Germinal center (tissue), 1 donor: Measurements from ENCODE around the gene ZMIZ2.
"Not testable (repeated sequence)": the region's sequence is repeated elsewhere in the genome, so short reads cannot be mapped to it uniquely, and the experiment has no call there.

Experiments
- DNase-seq: peaks from one replicate; pipeline ENCODE4 v3.0.0; 2012; ENCODE audit warnings: mixed read lengths, low spot score

Gene ZMIZ2

GRCh38 chr7:44748045-44748947, at the start of gene ZMIZ2:
Gene ZMIZ2, plus strand, starts transcription at chr7:44748847. Its CDS starts 7,403 bp downstream, at chr7:44756250.
- peak; percentile 96 for DNase-seq

GRCh38 chr7:44699598-44699997, 49.0 kb upstream of the ZMIZ2 start:
- not testable (repeated sequence) for DNase-seq

- DNase-seq = no peak
Observed at GRCh38 chr7:44700322-44700721, 48.3 kb upstream of the ZMIZ2 start.

GRCh38 chr7:44703391-44703790, 45.3 kb upstream of the ZMIZ2 start:
- not testable (repeated sequence) for DNase-seq

- DNase-seq = no peak
Observed at GRCh38 chr7:44703921-44704320, 44.7 kb upstream of the ZMIZ2 start.

GRCh38 chr7:44705434-44705833, 43.2 kb upstream of the ZMIZ2 start:
- no peak for DNase-seq

- DNase-seq = no peak
Observed at GRCh38 chr7:44706788-44707557, 41.7 kb upstream of the ZMIZ2 start.

- DNase-seq = no peak
Observed at GRCh38 chr7:44707558-44708230, 41.0 kb upstream of the ZMIZ2 start.

GRCh38 chr7:44709011-44709915, 39.4 kb upstream of the ZMIZ2 start:
- DNase-seq = no peak

GRCh38 chr7:44709945-44710596, 38.6 kb upstream of the ZMIZ2 start:
- no peak for DNase-seq

- DNase-seq = no peak
Observed at GRCh38 chr7:44711528-44711927, 37.1 kb upstream of the ZMIZ2 start.

- DNase-seq = no peak
Observed at GRCh38 chr7:44712012-44712411, 36.6 kb upstream of the ZMIZ2 start.

GRCh38 chr7:44713141-44713540, 35.5 kb upstream of the ZMIZ2 start:
- no peak for DNase-seq

- DNase-seq = no peak
Observed at GRCh38 chr7:44713680-44714335, 34.8 kb upstream of the ZMIZ2 start.

- no peak for DNase-seq
Observed at GRCh38 chr7:44716205-44716604, 32.4 kb upstream of the ZMIZ2 start.

- DNase-seq = no peak
Observed at GRCh38 chr7:44720301-44720700, 28.3 kb upstream of the ZMIZ2 start.

GRCh38 chr7:44724276-44724675, 24.4 kb upstream of the ZMIZ2 start:
- DNase-seq = no peak

GRCh38 chr7:44726250-44726649, 22.4 kb upstream of the ZMIZ2 start:
- DNase-seq = not testable (repeated sequence)

- DNase-seq = no peak
Observed at GRCh38 chr7:44727158-44727936, 21.3 kb upstream of the ZMIZ2 start.

- no peak for DNase-seq
Observed at GRCh38 chr7:44727937-44728262, 20.7 kb upstream of the ZMIZ2 start.
